ENCODE measurements around the gene GADL1.

DNA sequence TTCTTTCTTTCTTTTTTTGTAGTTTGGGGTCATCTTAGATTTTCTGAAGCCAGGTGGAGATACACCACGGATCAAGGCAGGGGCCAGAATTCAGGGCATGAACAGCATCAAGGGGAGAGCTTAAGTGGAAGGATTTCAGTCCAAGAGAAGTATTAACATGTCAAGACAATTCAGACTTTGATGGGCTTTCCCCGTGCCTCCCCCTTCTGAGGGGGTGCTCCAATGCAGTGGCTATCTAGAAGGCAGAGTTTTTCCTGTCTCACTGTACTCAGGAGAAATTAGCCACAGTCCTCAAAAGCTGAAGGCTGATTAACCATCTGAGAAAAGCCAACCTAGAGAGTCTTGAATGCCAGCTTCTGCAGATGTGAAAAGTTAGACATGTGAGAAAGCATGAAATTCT is 160.8 kb downstream of the GADL1 start:
- TF ChIP-seq, protein P1, sequence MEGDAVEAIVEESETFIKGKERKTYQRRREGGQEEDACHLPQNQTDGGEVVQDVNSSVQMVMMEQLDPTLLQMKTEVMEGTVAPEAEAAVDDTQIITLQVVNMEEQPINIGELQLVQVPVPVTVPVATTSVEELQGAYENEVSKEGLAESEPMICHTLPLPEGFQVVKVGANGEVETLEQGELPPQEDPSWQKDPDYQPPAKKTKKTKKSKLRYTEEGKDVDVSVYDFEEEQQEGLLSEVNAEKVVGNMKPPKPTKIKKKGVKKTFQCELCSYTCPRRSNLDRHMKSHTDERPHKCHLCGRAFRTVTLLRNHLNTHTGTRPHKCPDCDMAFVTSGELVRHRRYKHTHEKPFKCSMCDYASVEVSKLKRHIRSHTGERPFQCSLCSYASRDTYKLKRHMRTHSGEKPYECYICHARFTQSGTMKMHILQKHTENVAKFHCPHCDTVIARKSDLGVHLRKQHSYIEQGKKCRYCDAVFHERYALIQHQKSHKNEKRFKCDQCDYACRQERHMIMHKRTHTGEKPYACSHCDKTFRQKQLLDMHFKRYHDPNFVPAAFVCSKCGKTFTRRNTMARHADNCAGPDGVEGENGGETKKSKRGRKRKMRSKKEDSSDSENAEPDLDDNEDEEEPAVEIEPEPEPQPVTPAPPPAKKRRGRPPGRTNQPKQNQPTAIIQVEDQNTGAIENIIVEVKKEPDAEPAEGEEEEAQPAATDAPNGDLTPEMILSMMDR (IDR thresholded peaks at IDR 0.05 in 2 of 3, conservative IDR thresholded peaks at IDR 0.05 in 1 of 3; ENCODE audit: borderline replicate concordance in 1 of 3, insufficient read depth in 1 of 3, low read depth in 2 of 3, low read length in 2 of 3): no peak
- TF ChIP-seq, protein P2, sequence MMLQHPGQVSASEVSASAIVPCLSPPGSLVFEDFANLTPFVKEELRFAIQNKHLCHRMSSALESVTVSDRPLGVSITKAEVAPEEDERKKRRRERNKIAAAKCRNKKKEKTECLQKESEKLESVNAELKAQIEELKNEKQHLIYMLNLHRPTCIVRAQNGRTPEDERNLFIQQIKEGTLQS (IDR thresholded peaks at IDR 0.05): no peak
- TF ChIP-seq EZH2 (IDR thresholded peaks at IDR 0.05) (no peak), POLR2A (IDR thresholded peaks at IDR 0.05; ENCODE audit: borderline replicate concordance, extremely low read depth, insufficient read depth, insufficient read length) (no peak), SP1 (IDR thresholded peaks at IDR 0.05; ENCODE audit: low read depth) (no peak), EZH2phosphoT487 (IDR thresholded peaks at IDR 0.05; ENCODE audit: borderline replicate concordance) (no peak), POLR2AphosphoS5 (IDR thresholded peaks at IDR 0.05; ENCODE audit: low read depth, low read length) (no peak), CEBPB (IDR thresholded peaks at IDR 0.05; ENCODE audit: low read depth) (no peak), ZNF274 (IDR thresholded peaks at IDR 0.05; ENCODE audit: low read depth, low read length) (no peak), TCF7L2 (IDR thresholded peaks at IDR 0.05; ENCODE audit: borderline replicate concordance, extremely low read depth, insufficient read depth, insufficient read length) (no peak), JUND (IDR thresholded peaks at IDR 0.05) (no peak), SRF (IDR thresholded peaks at IDR 0.05; ENCODE audit: low read depth) (no peak)
- TF ChIP-seq, protein P3, sequence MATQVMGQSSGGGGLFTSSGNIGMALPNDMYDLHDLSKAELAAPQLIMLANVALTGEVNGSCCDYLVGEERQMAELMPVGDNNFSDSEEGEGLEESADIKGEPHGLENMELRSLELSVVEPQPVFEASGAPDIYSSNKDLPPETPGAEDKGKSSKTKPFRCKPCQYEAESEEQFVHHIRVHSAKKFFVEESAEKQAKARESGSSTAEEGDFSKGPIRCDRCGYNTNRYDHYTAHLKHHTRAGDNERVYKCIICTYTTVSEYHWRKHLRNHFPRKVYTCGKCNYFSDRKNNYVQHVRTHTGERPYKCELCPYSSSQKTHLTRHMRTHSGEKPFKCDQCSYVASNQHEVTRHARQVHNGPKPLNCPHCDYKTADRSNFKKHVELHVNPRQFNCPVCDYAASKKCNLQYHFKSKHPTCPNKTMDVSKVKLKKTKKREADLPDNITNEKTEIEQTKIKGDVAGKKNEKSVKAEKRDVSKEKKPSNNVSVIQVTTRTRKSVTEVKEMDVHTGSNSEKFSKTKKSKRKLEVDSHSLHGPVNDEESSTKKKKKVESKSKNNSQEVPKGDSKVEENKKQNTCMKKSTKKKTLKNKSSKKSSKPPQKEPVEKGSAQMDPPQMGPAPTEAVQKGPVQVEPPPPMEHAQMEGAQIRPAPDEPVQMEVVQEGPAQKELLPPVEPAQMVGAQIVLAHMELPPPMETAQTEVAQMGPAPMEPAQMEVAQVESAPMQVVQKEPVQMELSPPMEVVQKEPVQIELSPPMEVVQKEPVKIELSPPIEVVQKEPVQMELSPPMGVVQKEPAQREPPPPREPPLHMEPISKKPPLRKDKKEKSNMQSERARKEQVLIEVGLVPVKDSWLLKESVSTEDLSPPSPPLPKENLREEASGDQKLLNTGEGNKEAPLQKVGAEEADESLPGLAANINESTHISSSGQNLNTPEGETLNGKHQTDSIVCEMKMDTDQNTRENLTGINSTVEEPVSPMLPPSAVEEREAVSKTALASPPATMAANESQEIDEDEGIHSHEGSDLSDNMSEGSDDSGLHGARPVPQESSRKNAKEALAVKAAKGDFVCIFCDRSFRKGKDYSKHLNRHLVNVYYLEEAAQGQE (IDR thresholded peaks at IDR 0.05; ENCODE audit: low read depth): no peak
